GM21367 (cell line): ENCODE data around the gene GALNT14.
"Not testable (repeated sequence)": the region's sequence is repeated elsewhere in the genome, so short reads cannot be mapped to it uniquely, and the experiment has no call there.

ENCODE experiments used
- ATAC-seq: cut with Tn5 transposase; IDR thresholded peaks from one replicate; pipeline ENCODE4 v1.9.1; 2021; ENCODE audit not compliant: unreplicated experiment

GALNT14 gene, protein sequence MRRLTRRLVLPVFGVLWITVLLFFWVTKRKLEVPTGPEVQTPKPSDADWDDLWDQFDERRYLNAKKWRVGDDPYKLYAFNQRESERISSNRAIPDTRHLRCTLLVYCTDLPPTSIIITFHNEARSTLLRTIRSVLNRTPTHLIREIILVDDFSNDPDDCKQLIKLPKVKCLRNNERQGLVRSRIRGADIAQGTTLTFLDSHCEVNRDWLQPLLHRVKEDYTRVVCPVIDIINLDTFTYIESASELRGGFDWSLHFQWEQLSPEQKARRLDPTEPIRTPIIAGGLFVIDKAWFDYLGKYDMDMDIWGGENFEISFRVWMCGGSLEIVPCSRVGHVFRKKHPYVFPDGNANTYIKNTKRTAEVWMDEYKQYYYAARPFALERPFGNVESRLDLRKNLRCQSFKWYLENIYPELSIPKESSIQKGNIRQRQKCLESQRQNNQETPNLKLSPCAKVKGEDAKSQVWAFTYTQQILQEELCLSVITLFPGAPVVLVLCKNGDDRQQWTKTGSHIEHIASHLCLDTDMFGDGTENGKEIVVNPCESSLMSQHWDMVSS

DNA sequence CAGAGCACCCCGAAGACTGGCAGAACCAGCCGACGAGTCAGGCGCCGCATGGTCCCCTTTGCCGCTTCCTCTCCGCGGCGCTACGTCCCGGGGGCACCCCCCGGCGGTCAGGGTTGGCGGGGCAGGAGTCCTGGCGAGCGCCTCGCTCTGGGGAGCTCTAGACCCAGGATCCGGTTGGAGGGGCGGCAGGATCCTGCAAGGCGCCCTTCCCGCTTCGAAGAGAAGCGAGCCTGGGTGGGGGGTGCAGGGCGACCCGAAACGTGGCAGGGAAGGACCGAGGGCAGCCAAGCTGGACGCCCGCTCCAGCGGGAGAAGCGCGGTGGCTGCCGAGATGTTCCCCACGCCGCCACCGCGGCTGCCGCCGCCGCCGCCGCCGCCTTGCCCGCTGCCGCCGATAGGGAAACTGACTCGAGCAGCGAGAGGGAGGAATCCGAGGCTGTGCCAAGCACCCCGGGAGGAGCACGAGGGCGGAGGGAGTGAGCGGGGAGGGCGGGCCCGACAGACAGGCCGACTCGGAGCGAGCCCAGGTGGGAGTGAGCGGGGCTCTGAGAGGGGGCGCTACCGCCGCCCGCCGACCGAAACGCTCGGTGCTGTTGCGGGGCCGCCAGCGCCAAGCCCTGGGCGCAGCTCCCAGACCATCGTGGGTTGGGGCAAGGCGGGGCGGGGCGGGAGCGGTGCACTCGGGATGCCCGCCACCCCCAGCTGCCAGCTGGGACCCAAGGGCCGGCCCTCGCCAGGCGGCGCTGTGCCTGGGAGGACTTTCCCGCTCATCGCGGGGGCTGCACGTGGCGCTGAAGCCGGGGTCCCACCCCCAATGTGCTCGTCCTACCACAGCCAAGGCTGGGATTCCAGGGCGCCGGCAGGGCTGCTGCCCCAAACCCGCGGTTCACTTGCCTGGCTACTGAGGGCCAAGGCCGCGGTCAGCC lies at the start of gene GALNT14:
Gene GALNT14, minus strand, starts transcription at position 404 of the 926 bp plus-strand sequence. Its CDS starts 354 bp downstream, at position 50.
- ATAC-seq, result peak; percentile 62

DNA sequence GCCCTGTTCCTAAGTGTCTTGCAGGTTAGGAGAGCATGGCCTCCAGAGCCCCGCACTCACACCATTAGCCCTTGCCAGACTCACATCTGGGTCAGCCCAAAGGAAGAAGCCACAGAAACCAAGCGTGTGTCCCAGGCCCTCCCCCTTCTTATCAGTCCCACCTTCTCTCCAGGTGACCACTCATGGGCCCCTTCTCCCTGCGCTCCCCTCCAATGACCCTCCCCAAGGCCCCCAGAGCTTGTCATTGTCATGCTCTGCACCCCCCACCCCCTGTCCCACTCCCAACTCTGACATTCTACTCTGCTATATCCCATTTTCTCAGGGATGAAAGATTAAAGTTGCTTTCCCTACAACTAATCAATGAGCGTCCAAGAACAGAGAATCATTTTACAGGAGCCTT lies 48.9 kb upstream of the GALNT14 start:
- no peak for ATAC-seq

DNA sequence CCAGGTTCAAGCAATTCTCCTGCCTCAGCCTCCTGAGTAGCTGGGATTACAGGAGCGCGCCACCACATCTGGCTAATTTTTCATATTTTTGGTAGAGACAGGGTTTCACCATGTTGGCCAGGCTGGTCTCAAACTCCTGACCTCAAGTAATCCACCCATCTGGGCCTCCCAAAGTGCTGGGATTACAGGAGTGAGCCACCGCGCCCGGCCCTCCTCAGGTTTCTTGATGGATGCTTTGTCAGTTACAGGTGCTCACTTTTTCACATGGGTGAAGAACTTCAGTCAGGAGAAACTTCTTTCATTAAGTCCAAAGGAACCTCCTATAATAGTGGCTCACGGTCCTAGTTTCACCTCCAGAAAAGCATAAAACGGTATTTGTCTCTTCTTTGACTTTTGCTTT lies 45.7 kb upstream of the GALNT14 start:
- not testable (repeated sequence) for ATAC-seq

DNA sequence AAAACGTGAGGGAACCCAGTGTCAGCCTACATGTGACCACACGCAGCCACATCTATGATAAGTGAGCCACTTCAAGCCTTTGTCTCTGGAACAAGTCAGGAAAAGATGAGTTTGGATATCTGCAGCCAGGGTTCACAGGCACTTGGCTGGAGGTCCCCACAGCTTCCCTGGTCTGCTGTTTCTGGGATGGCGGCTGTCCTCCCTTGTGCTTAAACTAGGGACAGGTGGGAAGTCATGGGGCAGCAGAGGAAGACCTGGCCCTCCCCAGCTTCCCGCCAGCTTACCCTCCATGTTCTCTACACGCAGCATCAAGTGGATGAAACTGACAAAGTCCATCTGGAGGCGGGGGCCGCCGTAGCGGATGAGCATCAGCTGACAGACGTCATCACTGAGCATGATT lies 38.5 kb upstream of the GALNT14 start:
- no peak for ATAC-seq

DNA sequence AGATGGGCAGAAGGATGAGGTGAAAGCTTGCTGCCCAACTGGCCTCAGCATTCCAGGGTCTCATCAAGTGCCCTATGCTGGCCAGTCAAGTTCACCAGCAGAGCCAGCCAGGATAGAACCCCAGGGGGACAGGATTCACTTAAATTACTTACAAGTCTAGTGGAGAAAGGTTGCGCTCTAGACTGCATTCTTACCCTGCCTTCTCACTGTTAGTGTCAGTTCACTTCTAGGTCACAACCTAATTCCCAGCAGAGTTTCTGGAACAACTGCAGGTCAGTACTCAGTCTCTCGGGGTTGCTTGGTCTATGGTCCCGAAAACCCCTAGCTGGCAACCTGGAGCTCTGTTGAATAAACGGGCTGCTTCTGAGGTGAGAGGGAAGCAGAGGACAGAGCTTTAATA lies 32.9 kb upstream of the GALNT14 start:
- ATAC-seq, result no peak

DNA sequence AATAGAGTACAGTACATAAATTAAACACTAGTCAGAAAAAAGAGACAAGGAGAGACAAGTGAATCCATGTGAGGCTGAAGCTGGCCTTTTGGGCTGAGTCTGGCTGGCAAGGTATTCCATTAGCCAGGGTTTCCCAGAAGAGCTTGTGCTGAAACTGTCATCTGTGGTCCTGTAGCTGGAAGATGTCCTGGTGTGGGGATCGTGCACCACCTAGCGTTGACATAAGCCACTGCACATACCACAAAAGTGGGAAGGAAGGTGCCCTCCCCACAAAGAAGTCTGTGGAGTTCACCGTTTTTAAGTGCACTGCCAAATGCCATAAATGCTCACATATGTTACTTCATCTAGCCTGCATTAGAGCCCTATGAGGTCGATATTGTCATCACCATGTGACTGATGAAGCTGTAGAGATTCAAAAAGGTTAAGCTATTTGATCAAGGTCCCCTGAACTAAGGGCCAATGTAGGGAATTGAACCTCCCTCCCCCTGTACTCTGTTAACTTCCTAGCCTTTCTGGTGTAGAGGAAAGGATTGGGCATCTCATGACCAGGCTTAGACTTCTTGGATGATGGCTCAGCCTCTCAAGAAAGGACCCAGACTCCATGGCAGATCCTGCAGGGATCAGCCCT lies 31.9 kb upstream of the GALNT14 start:
- peak; percentile 73 for ATAC-seq

DNA sequence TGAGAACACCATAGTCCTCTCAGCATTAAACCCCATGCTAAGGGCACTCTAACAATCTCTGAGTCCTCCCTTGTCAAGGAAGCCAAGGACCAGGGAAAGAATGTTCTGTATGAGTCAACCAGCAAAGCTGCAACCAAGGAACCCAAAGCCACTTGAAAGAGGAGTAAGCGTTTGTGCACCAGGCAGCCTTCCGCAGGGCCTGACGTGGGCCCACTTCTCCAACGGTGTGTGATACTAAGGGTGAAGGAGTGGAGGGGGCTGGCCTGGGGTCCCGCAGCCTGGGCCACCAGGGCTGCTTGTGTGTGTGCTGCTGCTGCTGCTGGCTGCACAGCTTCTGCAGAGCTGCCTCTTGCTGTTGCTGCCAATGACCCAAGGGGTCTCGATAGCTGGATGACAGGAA lies 30.1 kb upstream of the GALNT14 start:
- ATAC-seq, result no peak

DNA sequence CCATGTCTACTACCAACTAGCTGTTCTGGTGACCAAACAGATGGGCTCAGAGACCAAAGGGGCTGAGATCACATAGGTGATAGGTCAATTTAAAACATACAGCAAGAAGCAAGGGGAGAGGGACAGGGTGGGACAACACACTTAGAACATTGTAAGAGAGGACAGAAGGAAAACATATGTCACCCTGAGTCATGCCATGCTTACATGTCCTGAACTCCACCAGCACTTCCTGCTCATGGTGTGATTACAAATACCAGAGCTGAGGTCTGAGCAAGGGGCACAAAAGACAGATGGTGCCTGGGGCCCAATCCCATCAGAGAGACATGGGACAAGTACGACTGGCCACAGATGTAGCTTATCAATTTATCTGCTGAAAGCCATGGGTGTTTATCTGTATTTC lies 28.7 kb upstream of the GALNT14 start:
- ATAC-seq, result no peak

DNA sequence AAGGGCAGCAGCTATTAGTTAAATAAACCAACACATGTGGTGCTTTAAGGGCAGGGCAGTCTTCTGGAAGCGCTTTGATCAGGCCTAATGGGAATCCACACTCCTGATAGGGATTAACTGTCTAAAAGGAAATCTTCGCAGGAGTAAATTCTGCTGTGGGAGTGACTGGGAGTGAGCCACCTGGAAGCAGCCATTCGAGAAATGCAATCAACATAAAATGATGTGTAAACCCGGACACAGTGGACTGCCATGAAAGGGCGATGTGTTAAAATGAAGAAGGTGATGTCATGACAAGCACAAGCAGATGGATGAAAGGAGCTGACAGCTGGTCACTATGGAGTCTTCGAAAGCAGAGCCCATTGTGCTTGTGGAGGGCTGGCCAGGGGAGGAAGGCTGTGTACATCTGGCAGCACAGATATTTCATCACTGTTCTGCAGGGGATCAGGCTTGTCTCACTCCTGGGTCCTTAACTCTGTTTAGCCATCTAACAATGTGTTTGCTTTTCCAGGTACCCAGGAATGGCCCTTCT lies 24.8 kb upstream of the GALNT14 start:
- no peak for ATAC-seq

DNA sequence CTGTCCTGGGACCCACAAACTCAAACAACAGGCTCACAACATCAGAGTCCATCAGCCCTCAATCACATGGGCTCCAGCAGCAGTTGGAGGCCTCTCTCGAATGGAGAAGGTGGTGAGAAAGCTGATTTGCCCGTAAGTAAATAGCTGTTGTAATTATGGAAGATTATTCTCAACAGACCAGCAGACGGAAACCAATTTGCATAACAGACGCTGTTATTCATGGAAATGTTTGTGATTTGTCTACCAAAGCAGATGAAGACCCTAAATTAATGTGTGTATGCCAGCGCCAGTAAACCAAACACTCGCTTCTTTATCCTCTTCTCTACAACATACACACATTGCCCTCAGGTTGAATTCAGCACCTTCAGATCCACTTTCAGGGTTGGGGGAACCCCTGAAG lies 23.4 kb upstream of the GALNT14 start:
- ATAC-seq, result no peak

DNA sequence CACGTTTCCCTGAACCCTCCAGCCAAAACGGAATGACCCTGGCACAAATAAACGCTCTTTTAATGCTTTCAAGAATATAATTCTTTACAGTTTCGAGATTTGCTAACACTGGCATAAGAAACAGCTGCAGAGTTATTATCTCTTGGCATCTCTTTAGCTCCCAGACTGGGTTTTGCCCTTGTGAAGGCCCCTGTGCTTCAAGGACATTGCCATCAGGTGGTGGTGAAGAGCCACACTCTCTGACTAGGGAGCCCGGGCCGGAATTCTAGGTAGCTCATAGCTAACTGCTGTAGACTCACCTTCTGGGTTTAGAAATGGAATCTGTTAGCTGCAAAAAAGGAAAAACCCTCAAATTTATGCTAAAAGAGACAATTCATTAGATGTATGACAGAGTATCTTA lies 13.3 kb upstream of the GALNT14 start:
- ATAC-seq, result no peak

DNA sequence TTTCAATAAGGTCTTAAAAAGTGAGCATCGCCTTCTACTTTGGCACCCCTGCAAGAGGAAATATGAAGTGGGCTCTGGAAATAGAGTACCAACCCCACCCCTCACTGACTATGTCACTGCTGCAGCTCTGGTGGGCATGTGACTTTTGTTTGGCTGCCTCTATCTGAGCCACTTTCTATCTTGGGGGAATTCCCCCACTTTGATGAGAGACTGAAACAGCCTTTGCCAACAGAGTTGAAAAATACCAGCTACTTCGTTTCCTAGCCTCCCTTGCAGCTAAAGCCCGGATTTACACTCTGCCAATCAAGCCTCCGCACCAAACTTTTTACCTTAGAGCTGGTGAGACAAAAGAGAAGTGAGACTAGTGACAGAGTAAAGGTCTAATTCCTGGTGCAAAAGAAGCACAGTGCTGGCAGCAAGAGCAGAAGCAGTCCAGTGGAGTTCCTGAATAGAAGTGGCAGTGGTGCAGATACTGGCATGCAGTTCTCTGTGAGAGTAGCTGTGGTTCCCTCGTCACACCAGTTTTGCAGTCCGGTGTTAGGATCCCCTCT lies 12.0 kb upstream of the GALNT14 start:
- ATAC-seq, result no peak

DNA sequence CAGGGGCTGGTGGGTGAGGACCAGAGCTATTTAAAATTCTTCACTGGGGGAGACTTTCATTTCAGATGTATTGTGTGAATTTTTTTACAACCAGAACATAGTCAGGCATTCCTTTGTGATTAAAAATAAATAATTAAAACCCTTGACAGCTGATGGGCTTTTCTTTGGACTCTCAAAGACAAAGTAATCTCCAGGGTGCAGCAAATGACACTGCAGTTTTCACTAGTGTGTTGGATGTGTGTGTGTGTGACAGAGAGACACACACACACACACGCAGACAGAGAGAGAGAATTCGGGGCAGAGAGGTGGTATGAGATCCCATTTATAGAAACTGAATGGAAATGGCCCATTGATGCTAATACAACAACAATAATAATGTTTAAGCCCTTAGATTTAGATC lies 10.3 kb upstream of the GALNT14 start:
- ATAC-seq, result no peak

DNA sequence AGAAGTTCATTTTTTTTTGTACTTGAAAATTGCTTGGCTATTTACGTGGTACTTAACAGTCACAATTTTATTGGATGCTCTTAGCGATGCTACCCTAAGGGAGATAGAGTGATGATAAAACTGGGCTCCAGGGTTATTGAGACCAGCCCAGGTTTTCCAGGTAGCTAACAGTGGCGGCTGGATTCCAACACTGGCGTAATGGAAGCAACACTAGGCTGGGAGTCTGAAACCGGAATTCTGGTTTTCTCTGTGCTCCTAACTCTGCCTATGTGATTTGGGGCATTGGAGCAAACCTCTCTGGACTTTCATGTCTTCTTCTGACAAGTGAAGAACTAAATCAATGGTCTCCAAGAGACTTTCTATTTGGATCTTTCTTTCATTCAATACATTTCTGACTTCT lies 9.4 kb upstream of the GALNT14 start:
- no peak for ATAC-seq

DNA sequence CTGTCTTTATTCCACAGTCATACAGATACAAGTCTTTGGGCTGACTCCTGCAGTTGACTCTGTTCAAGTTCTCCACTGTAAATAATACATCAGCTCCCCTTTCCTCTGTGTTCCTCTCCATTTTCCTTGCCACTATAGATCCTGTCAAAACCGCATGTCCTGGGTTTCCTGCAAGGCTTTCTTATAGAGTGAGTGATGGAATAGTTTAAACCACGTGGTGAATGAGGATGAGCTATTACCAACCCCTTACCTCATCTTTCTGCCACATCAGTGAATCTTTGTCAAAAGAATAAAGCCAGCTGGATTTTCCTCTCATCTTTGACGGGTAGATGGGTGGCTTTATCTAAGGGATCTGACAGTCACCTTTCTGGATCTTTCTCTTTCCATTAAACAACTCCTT lies 3.9 kb upstream of the GALNT14 start:
- ATAC-seq, result no peak

DNA sequence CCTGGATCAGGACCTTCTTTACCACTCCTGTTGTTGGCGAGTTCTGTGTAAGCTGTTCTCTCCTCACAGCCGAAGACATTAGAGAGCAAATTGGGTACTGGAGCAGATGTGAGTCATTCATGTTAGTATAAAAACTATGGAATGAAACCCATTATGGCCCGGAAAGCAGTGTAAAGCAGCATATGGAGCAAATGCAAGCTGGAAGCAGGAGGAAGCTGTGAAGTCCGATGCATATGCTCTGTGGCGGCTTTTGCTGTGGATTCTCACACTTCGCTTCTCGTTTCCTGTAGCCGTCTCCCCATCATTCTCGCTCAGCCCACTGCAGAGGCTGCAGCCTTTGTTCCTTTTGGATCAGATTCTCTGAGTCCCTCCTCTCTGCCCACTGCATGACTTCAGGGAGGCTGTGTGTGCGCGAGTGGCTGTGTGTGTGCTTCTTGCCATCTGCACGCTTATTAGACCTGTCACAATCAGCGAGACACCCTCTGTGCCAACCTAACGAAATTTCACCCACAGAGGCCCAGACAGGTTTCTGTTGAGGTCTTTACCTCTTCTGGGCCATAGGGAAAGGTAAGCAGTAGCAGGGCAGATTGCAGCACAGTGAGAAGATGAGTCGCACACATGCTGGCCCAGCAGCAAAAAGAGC lies 3.3 kb upstream of the GALNT14 start:
- ATAC-seq, result no peak

DNA sequence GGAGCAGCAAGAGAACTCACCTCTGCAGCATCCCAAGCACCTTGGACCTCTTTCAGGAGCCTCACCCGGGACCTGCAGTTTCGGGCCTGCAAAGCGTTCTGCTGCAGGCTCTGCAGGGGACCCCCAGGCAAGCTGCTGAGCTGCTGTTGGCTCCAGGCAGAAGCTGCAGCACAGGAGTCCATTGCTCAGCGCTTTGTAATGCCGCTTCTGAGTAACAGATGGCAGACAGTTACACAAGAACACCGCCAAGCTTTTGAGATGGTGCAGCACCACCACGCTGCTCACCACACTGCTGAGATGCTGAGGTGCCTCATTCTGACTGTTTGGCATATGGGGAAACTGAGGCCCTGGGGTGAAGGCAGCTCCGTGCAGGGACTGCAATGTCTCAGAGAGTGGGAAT lies 1.9 kb upstream of the GALNT14 start:
- ATAC-seq, result no peak

DNA sequence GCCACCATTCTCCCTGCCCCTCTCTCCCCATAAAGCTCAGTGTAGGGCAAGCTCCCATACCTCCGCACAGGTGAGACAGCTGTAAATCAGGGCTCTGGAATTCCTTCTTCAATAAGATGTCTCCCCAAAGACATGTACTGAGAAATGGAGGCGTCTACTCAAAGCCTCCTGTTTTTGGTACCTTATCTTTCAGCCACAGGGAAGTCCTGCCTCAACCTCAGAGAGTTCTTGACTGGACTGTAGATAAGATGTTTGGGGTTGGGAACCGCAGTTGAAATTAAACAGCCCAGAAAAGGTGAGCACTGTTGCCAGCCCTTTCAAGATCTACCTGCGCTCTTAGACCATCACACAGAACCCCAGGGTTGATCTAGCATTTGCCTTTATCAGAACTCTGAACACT lies 1.4 kb upstream of the GALNT14 start:
- no peak for ATAC-seq

DNA sequence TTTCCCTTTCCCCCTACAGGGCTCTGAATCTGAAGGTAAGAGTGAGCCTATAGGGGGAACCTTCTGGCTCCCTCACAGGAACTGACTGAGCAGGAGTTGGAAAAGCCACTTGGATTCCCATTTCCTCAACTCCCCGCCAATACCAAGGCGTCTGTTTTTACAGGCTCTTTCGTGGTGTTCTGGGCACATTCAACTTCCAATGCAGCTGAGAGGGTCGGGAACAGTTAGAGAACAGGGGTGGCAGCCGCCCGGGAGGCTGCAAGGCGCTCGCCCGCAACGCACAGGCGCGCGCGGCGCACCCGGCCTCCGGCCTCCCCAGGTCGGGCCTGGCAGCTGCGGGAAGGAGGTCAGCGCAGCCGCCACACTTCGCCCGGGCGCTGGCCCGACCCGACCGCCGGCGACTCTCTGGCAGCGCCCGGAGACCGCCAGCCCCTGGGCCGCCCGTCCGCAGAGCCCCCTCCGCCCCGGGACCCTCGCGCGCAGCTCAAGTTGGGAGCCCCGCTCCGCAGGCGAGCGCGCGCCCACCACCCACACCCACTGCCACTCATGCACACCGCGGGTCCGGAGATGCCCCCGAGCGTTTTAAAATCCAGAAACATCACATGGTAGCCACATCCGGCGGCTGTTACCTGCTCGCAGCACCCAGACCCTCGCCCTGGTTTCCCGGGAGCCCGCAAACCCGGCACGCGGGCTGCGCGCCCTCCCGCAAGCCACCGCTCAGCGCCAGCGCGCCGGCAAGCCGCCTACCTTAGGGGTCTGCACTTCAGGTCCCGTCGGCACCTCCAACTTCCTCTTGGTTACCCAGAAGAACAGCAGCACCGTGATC lies 816 bp downstream of the GALNT14 start:
- no peak for ATAC-seq
